EL (cell line): Measurements from ENCODE around the gene CDC42BPA.
"Not testable (repeated sequence)": the region's sequence is repeated elsewhere in the genome, so short reads cannot be mapped to it uniquely, and the experiment has no call there.

ENCODE experiments used
- DNase-seq: peaks from one replicate; pipeline ENCODE4 v3.0.0-alpha.2; 2016

The CDC42BPA gene

GRCh38 chr1:227038401-227038800 is 279.9 kb downstream of the CDC42BPA start:
- DNase-seq = no peak

GRCh38 chr1:227037121-227037520 is 281.2 kb downstream of the CDC42BPA start:
- DNase-seq = no peak

- no peak for DNase-seq
Observed at GRCh38 chr1:227035316-227035715, 283.0 kb downstream of the CDC42BPA start.

GRCh38 chr1:227033880-227034279 is 284.4 kb downstream of the CDC42BPA start:
- DNase-seq = no peak

GRCh38 chr1:227032396-227032795 is 285.9 kb downstream of the CDC42BPA start:
- no peak for DNase-seq

- no peak for DNase-seq
Observed at GRCh38 chr1:227016990-227017389, 301.3 kb downstream of the CDC42BPA start.

- no peak for DNase-seq
Observed at GRCh38 chr1:227010645-227011044, 307.6 kb downstream of the CDC42BPA start.

GRCh38 chr1:227009937-227010336 is 308.4 kb downstream of the CDC42BPA start:
- no peak for DNase-seq

- DNase-seq = no peak
Observed at GRCh38 chr1:227006226-227006796, 312.0 kb downstream of the CDC42BPA start.

GRCh38 chr1:227004796-227005195 is 313.5 kb downstream of the CDC42BPA start:
- no peak for DNase-seq

- no peak for DNase-seq
Observed at GRCh38 chr1:227003165-227003564, 315.1 kb downstream of the CDC42BPA start.

GRCh38 chr1:227002531-227003049 is 315.7 kb downstream of the CDC42BPA start:
- DNase-seq = no peak

- DNase-seq = not testable (repeated sequence)
Observed at GRCh38 chr1:226999579-226999978, 318.7 kb downstream of the CDC42BPA start.

- no peak for DNase-seq
Observed at GRCh38 chr1:226995365-226996332, 322.6 kb downstream of the CDC42BPA start.

- DNase-seq = no peak
Observed at GRCh38 chr1:226994586-226995364, 323.5 kb downstream of the CDC42BPA start.

- DNase-seq = no peak
Observed at GRCh38 chr1:226993814-226994585, 324.3 kb downstream of the CDC42BPA start.

- no peak for DNase-seq
Observed at GRCh38 chr1:226991920-226992319, 326.4 kb downstream of the CDC42BPA start.

GRCh38 chr1:226990133-226990716 is 328.1 kb downstream of the CDC42BPA start:
- no peak for DNase-seq

- no peak for DNase-seq
Observed at GRCh38 chr1:226989085-226989920, 329.0 kb downstream of the CDC42BPA start.

GRCh38 chr1:226988334-226988666 is 330.0 kb downstream of the CDC42BPA start:
- DNase-seq = no peak
